NCI-H82 (cell line): ENCODE measurements around the gene ELAVL3.
"Not testable (repeated sequence)": the region's sequence is repeated elsewhere in the genome, so short reads cannot be mapped to it uniquely, and the experiment has no call there.

Experiments used
- DNase-seq: peaks from one replicate; lab custom pipeline; 2025; lab: John Stamatoyannopoulos, UW

Gene ELAVL3

GRCh38 chr19:11486661-11487503 is 6.0 kb upstream of the ELAVL3 start:
- DNase-seq, result no peak

- DNase-seq, result peak; percentile 5
Measured at GRCh38 chr19:11485245-11485837, 4.5 kb upstream of the ELAVL3 start.

- no peak for DNase-seq
Measured at GRCh38 chr19:11483366-11484111, 2.7 kb upstream of the ELAVL3 start.

GRCh38 chr19:11482384-11483050 is 1.7 kb upstream of the ELAVL3 start:
- DNase-seq, result peak; percentile 88

GRCh38 chr19:11481534-11482383 is 913 bp upstream of the ELAVL3 start:
- peak; percentile 98 for DNase-seq

GRCh38 chr19:11479898-11480714 is 740 bp downstream of the ELAVL3 start:
- DNase-seq, result peak; percentile 62

- peak; percentile 86 for DNase-seq
Measured at GRCh38 chr19:11479090-11479897, 1.6 kb downstream of the ELAVL3 start.

GRCh38 chr19:11478167-11479089 is 2.4 kb downstream of the ELAVL3 start:
- DNase-seq, result peak; percentile 91

- DNase-seq, result peak; percentile 53
Measured at GRCh38 chr19:11475861-11476260, 5.0 kb downstream of the ELAVL3 start.

- not testable (repeated sequence) for DNase-seq
Measured at GRCh38 chr19:11475343-11475742, 5.5 kb downstream of the ELAVL3 start.

- no peak for DNase-seq
Measured at GRCh38 chr19:11473725-11474124, 7.1 kb downstream of the ELAVL3 start.

GRCh38 chr19:11468266-11468845 is 12.5 kb downstream of the ELAVL3 start:
- not testable (repeated sequence) for DNase-seq

GRCh38 chr19:11465600-11465999 is 15.2 kb downstream of the ELAVL3 start:
- DNase-seq, result peak; percentile 23

GRCh38 chr19:11464333-11465265 is 16.2 kb downstream of the ELAVL3 start:
- no peak for DNase-seq

- DNase-seq, result no peak
Measured at GRCh38 chr19:11463391-11463790, 17.5 kb downstream of the ELAVL3 start.

GRCh38 chr19:11461453-11461852 is 19.4 kb downstream of the ELAVL3 start:
- no peak for DNase-seq

GRCh38 chr19:11460207-11460606 is 20.6 kb downstream of the ELAVL3 start:
- no peak for DNase-seq
